GM21528 (cell line): Measurements from ENCODE around the gene FBXL5.

Experiments
- ATAC-seq: cut with Tn5 transposase; IDR thresholded peaks from one replicate; pipeline ENCODE4 v1.9.1; 2021; ENCODE audit warnings: mild to moderate bottlenecking, moderate library complexity; ENCODE audit not compliant: unreplicated experiment, low FRiP score

FBXL5 gene, protein sequence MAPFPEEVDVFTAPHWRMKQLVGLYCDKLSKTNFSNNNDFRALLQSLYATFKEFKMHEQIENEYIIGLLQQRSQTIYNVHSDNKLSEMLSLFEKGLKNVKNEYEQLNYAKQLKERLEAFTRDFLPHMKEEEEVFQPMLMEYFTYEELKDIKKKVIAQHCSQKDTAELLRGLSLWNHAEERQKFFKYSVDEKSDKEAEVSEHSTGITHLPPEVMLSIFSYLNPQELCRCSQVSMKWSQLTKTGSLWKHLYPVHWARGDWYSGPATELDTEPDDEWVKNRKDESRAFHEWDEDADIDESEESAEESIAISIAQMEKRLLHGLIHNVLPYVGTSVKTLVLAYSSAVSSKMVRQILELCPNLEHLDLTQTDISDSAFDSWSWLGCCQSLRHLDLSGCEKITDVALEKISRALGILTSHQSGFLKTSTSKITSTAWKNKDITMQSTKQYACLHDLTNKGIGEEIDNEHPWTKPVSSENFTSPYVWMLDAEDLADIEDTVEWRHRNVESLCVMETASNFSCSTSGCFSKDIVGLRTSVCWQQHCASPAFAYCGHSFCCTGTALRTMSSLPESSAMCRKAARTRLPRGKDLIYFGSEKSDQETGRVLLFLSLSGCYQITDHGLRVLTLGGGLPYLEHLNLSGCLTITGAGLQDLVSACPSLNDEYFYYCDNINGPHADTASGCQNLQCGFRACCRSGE

DNA sequence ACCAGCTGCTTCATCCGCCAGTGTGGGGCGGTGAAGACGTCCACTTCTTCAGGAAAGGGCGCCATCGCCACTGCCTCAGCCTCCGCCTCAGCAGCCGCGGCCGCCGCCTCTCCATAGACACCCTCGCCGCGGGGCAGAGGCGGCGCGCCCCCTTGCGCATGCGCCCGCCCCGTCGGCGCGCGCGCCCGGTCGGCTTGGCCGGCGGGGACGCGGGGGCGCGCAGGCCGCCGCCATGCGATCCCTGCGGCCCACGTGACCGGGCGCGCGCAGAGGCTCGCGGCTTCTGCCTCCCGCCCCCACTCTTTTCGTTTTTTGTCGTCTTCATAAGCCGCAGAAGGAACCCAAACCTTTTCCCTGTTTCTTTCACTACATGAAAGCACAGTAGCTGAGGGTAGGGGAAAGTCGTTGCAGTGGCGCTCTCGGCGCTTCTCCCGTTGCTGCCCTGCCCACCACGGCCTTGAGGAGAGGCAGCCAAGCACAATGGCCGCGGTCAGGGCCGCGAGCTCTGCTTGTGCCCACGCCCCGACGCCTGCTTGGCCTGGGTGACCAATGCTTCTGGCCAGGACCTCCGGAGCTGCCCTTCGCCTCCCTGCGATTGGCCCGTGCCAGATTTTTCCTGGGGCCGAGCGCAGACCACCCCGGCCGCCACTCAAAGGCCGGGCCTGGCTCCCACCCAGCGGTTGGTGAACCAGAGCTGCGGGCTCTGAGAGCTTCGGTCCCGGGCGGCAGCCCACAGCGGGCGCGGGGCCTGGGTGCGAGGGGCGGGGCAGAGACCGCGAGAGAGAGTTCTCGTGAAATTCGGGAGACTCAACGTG is at the start of gene FBXL5:
Gene FBXL5 (minus strand): TSS at position 135 of the 815 bp plus-strand sequence. CDS start 70 bp downstream, at position 65.
- peak; percentile 71 for ATAC-seq

DNA sequence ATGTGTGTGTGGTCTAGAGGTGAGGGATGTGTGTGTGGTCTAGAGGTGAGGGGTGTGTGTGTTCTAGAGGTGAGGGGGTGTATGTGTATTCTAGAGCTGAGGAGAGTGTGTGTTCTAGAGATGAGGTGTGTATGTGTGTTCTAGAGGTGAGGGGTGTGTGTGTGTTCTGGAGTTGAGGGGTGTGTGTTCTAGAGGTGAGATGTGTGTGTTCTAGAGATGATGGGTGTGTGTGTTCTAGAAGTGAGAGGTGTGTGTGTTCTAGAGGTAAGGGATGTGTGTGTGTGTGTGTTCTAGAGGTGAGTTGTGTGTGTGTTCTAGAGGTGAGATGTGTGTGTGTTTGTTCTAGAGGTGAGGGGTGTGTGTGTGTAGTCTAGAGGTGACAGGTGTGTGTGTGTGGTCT is 49.0 kb upstream of the FBXL5 start:
- no peak for ATAC-seq

DNA sequence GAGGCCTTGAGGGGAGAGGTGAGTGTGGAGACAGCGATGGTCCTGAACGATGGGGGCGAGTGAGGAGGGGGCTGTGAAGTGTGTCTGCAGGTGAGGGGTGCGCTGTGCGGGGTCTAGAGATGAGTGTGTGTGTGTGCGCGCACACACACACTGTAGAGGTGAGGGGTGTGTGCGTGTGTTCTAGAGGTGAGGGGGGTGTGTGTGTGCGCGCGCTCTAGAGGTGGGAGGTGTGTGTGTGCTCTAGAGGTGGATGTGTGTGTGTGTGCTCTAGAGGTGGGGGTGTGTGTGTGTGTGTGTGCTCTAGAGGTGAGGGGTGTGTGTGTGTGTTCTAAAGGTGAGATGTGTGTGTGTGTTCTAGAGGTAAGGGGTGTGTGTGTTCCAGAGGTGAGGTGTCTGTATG is 48.3 kb upstream of the FBXL5 start:
- no peak for ATAC-seq

DNA sequence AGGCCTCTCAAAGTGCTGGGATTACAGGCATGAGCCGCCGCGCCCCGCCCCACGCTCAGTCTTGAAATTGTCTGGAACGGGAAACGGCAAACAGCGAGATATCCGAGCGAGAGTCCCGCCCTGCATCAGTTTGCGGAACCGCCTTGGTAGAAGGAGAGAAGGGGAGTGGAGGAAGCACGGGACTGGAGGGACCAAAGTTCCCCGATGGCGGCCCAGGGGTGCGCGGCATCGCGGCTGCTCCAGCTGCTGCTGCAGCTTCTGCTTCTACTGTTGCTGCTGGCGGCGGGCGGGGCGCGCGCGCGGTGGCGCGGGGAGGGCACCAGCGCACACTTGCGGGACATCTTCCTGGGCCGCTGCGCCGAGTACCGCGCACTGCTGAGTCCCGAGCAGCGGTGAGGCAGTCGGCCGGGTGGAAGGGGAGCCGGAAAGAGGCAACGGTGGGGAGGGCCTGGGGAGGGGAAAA is 47.8 kb upstream of the FBXL5 start, which contains the start of gene BST1:
Gene BST1 (plus strand): TSS at position 125 of the 463 bp plus-strand sequence. CDS start 80 bp downstream, at position 205.
- ATAC-seq: peak; percentile 74

DNA sequence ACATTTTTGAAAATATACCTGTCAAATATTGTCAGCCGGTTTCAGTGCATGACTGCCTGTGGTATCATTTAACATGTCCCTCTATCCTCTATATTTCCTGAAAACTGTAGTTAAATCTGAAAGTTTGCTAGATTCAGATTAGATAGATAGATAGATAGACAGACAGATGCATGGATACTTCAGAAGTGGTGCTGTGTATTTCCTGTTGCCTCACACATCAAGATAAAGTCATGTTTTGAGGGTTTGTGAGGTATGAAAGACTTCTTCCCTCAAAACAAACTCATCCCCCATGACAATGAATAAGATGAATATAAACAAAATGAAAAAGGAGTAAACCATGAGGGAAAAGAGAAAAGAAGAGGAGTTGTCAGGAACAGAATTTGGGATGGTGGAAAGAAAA is 41.7 kb upstream of the FBXL5 start:
- ATAC-seq: no peak

DNA sequence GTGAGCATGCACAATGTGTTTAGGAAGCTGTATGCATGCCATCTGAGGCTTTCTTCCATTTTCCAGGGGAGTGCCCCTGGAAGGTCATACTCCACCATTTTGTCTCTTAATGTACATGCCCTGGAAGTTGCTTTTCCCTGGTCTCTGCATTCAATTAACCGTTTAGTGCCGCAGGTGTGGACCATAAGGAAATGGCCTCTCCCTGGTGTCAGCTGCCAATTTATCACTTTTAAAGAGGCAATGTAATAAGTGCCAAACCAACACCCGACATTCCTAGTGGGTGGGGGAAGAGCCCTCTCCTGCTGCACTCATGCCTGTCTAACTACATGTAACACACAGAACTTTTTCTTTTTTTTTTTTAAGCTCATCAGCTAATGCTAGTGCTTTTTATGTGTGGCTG is 40.6 kb upstream of the FBXL5 start:
- ATAC-seq: no peak

DNA sequence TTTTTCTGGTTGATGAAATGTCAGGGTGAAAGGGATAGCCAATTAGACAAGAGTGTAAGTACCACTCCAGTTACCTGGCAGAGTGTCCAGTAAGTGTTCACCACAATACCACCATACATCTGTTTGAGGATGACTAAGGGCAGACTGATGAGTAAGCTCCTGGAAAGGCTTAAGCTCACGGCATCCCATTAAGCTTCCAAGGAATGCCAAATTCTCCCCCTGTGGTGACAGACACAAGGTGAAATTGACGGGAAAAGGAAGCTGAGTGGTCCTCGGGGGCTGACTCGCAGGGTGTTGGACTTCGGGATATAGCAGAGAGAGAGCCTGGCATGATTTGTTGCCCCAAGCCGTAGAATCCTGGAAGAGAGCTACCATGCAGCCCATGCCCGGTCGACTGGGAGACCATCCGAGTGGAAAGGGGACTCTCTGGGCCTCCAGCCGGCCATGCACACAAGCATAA is 40.1 kb upstream of the FBXL5 start:
- no peak for ATAC-seq

DNA sequence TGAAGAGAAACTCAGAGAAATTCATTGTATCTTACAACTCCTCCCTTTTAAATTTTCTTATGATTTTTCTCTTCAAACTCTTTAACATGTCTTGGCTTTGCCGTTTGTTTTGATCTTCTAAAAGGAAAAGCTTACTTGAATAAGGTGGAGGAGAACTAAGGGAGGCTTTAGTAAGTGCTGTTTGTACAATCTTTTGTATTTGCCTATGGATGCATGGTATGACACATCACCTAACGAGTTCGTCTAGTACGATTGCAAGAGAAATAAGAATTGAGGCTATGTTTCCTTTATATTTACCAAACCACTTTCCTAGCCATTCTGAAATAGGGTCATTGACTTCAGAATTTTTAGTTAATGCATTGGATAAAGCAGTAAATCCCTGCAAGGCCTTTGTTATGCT is 39.3 kb upstream of the FBXL5 start:
- ATAC-seq: no peak

DNA sequence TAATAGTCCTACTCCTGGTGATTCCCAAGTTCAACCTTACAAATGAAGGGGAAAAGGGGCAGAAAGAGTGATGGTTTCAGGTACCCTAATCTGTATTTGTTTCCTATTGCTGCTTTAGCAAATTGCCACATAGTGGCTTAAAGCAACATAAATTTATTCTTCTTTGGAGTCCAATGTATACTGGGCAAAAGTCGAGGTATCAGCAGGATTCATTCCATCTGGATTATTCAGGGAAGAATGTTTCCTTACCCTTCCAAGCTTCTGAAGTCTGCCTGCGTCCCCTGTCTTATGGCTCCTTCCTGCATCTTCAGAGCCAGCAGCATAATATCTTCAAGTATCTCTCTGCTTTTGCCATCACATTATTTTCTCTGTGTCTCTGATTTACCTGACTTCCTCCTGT is 37.4 kb upstream of the FBXL5 start:
- no peak for ATAC-seq

DNA sequence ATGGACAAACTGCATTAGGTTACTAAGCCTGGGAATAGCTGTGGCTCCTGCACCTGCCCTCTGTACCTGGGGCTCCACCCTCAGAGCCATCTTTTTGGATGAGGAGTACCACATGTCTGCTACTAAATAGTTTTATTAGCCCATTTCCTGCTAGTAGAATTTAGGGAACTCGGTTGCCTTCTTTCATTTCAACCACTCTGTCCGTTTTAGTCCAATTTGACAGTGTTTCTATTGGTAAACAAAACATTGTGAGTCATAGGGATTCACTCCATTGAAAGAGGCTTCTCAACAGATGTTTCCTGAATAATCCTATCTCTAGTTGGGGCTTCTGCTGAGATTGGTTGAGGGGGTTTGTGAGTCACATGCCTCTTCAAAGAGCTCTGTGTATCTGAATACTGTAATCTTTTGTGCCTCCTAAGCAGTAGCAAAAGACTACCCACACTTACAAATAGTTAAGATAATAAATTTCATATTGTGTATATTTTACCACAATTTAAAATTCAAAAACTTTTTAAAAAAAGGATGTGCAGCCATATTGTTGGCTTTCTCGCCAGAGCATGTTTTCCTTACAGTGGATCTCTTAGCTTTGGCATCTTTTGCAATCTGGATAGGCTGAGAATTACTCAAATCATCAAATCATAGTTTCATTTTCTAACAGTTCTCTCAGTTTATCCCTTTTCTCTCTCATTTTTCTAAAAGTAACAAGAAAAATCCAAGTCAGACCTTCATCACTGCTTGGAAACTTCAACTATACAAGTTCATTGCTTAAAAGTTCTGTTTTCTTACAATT is 36.4 kb upstream of the FBXL5 start:
- ATAC-seq: no peak

DNA sequence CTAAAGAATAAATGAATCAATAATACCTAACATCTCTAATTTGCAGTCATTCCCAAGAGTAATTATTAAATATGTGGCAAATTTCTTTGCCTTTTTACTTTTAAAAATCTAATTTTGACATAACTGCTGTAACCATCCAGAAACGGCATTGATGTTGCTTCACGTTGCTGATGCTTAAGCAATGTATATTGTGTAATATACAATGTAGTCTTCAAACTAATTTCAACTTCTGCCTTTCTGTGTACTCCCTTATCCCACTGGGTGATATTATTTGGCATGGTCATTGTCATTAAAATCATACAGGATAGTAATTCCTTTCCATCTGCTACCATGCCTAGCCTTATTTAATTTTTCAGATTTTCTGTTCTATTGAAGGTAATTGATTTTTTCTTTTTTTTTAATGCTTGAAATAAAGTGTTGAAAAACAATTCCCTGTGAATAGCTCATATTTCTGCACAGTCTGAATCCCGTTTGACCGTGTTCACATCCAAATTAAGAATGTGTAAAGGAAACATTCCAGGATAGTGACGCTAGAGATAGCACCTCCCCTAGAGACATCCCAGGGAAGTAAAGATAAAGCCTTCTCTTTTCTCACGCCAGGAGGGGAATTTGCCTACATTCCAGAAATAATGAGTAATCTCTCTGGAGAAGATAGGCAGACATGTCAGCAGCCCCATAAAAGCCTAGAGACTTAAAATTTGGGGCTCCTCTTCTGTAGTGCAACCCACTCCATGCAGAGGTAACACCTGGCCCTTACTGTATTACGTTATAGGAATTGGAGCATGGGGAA is 35.1 kb upstream of the FBXL5 start:
- ATAC-seq: no peak

DNA sequence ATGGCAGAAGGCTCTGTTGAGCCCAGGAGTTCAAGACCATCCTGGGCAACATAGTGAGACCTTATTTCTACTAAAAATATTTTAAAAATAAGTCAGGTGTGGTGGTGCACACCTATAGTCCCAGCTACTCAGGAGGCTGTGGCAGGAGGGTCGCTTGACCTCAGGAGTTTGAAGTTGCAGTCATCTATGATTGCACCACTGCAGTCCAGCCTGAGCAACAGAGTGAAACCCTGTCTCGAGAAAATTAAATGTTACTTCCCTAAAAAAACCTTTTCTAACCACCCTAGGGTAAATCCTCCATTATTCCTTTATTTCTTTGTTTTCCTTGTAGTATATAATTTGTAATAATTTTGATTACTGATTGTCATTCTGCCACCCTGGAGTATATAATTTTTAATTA is 34.4 kb upstream of the FBXL5 start:
- no peak for ATAC-seq

DNA sequence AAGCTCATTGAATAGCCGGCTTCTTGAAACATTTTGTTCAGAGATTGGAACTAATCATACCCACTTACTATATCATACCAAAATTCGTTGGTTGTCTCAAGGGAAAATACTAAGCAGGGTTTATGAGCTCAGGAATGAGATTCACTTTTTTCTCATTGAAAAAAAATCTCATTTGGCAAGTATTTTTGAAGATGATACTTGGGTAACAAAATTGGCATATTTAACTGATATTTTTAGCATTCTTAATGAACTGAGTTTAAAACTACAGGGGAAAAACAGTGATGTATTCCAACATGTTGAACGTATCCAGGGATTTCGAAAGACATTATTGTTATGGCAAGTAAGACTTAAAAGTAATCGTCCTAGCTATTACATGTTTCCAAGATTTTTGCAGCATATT is 32.9 kb upstream of the FBXL5 start:
- no peak for ATAC-seq

DNA sequence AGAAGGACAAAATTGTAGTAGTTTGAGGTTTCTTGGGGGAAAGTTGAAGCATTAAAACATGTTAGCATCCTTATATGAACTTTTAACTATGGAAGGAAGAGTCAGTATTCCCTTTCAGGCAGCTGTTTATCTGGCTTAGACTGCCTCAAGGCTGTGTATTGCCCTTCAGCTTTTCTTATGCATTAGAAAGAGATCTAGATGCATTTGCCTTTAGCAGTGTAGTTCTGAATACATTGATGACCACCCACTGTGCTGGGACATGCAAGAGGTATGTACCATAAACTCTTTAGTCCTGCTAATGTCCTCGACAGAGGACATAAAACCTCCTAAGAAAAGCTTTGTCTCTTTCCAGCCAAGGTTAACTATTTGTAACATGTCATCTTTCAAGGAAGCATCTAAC is 29.3 kb upstream of the FBXL5 start:
- ATAC-seq: no peak

DNA sequence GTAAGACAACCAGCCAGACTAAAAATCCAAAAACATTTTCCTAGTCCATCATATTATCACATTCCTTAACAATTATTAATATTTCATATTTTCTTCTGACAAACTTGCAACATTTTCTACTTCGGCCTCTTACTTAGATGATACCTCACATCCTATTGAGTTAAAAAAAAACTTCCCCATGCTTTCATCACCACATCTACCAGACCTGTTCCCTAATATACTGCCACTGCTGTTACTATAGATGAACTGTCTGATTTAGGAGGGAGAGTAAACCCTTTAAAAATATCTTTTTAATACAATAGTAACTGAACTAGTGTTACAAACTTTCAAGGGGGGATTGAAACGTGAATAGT is 28.0 kb upstream of the FBXL5 start:
- no peak for ATAC-seq

DNA sequence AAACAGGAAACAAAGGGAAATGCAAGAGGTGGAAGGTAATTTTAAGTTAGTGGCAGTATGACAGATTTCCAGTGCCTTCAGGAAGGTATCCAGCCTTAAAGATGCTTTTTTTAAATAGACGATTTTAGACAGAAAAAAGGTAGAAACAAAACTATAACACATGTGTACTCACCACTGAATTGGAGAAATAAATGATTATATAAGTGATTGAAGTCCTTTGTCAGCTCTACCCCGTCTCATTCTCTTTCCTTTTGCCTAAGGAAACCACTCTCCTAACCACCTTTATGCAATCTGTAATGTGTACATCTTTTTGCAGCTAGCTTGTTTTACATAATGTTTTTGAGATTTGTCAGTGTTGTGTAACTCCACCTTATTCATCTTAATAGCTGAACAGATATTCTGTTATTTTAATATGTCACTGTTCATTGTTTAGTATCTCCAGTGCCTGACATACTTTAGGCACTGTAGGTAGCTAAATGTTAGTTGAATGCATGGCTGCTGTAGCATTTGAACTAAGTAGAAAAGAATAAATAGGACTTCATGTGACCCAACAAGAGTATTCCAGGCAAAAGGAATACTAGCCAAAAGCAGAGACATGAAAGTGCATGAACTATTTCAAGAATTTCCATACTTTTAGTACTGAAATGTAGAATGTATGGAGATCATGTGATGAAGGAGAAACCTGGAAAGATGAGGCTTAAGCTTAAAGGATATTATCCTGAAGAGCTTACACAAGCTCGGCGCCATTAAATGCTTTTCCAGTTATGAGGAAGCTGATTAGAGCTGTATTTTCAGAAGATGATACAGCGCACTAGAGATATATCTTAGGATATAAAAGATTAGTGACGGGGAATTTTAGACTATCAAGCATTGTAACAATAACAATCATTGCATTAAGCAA is 27.3 kb upstream of the FBXL5 start:
- no peak for ATAC-seq

DNA sequence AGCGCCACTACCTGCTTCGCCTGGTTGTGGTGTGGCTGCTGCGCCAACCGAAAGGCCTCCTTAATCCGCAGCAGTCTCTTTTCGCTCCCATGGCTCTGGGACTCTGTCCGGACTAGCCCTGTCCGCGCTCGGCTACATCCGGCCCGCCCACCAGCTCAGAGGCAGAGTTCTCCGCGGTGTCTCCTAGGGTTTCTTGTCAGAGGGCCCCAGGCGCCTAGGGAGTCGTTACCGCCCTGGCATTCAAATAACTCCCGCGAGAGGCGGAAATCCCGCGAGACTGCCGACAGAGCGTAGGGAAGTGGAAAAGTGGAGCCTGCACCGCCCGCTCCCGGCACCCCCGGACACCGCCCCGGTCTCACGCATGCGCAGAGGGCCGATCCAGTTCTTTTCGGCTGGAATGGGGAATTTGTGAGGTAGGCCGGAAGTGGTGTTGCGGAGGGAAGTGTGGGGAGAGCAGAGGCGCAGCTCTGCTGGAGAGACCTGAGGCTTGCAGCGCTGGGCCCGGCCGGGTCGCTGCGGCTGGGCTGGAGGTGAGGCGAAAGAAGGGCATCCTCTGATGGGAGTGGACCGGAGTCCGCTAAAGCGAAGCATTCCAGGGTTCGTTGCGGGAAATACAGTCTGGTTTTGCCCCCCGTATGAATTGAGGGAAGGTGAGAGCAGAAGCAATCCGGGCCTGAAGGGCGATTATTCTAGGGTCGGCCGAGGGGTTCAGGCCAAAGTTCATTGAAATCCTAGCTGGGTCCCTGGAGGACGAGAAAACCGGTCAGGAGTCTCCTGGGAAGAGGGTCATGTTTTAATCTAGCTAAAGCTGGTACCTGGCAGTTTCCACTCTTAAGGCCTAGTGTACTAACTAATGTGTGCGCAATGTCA is 26.4 kb upstream of the FBXL5 start, which contains the start of gene FAM200B:
Gene FAM200B (plus strand): TSS at position 456 of the 870 bp plus-strand sequence. CDS start 5,151 bp downstream, outside the sequence.
- ATAC-seq: peak; percentile 91
